MM.1S (cell line): ENCODE results near the gene KRT32.

ENCODE experiments used
- DNase-seq: peaks from one replicate; pipeline ENCODE4 v3.0.0-alpha.2; 2015
- H2AFZ ChIP-seq: fragments of 300-600 bp; sonication (generic); 2 replicates; pipeline ENCODE4 v1.6.0; 2016; ENCODE audit warnings: antibody characterized with exemption, low read length
- H3F3A ChIP-seq: fragments of 300-600 bp; sonication (generic); 2 replicates; pipeline ENCODE4 v1.6.1; 2016; ENCODE audit warnings: mild to moderate bottlenecking, antibody characterized with exemption, low read length, moderate library complexity, mixed read lengths; ENCODE audit not compliant: insufficient read depth
- H3K27ac ChIP-seq: fragments of 300-600 bp; sonication (generic); 2 replicates; pipeline ENCODE4 v1.5.1; 2016; ENCODE audit warnings: mild to moderate bottlenecking, low read length
- H3K27me3 ChIP-seq: fragments of 300-600 bp; sonication (generic); replicated peaks from 2 replicates; pipeline ENCODE4 v1.6.0; 2016; ENCODE audit warnings: low read length; ENCODE audit not compliant: insufficient read depth
- H3K36me3 ChIP-seq: fragments of 300-600 bp; sonication (generic); replicated peaks from 2 replicates; pipeline ENCODE4 v1.6.1; 2016; ENCODE audit warnings: mild to moderate bottlenecking, low read length, mixed read lengths; ENCODE audit not compliant: insufficient read depth
- H3K4me1 ChIP-seq: fragments of 300-600 bp; sonication (generic); 2 replicates; pipeline ENCODE4 v1.6.1; 2016; ENCODE audit warnings: low read length, mixed read lengths
- H3K4me2 ChIP-seq: fragments of 300-600 bp; sonication (generic); 2 replicates; pipeline ENCODE4 v1.6.0; 2016; ENCODE audit warnings: low read depth, low read length
- H3K4me3 ChIP-seq: fragments of 300-600 bp; sonication (generic); 2 replicates; pipeline ENCODE4 v1.5.1; 2016; ENCODE audit warnings: low read length, mixed read lengths
- H3K79me2 ChIP-seq: fragments of 300-600 bp; sonication (generic); 2 replicates; pipeline ENCODE4 v1.6.1; 2016; ENCODE audit warnings: mixed run types, low read length, mixed read lengths
- H3K9ac ChIP-seq: fragments of 300-600 bp; sonication (generic); 2 replicates; pipeline ENCODE4 v1.6.1; 2016; ENCODE audit warnings: low read length, mixed read lengths
- H3K9me2 ChIP-seq: fragments of 300-600 bp; sonication (generic); replicated peaks from 2 replicates; pipeline ENCODE4 v1.6.1; 2016; ENCODE audit warnings: mild to moderate bottlenecking, low read length, mixed read lengths; ENCODE audit not compliant: insufficient read depth
- H3K9me3 ChIP-seq: fragments of 300-600 bp; sonication (generic); replicated peaks from 2 replicates; pipeline ENCODE4 v1.6.1; 2016; ENCODE audit warnings: mild to moderate bottlenecking, low read length, mixed read lengths; ENCODE audit not compliant: insufficient read depth
- H4K20me1 ChIP-seq: fragments of 300-600 bp; sonication (generic); 2 replicates; pipeline ENCODE4 v1.6.1; 2016; ENCODE audit warnings: mild to moderate bottlenecking, low read length, moderate library complexity, mixed read lengths; ENCODE audit not compliant: insufficient read depth
- EZH2 ChIP-seq: fragments of 300-600 bp; sonication (generic); optimal IDR thresholded peaks from 2 replicates; pipeline ENCODE3; 2017; ENCODE audit warnings: low read depth, mild to moderate bottlenecking, antibody characterized with exemption, low read length, mixed read lengths
- EZH2phosphoT487 ChIP-seq: fragments of 300-600 bp; sonication (generic); IDR thresholded peaks from 2 replicates; pipeline ENCODE4 v1.6.1; 2018; ENCODE audit warnings: antibody characterized with exemption, low read length
- TF ChIP-seq, protein P1 (sequence below): fragments of 300-600 bp; sonication (generic); IDR thresholded peaks from 2 replicates; pipeline ENCODE4 v1.5.1; 2016; ENCODE audit warnings: antibody characterized with exemption, low read length, mixed read lengths

Gene KRT32

DNA sequence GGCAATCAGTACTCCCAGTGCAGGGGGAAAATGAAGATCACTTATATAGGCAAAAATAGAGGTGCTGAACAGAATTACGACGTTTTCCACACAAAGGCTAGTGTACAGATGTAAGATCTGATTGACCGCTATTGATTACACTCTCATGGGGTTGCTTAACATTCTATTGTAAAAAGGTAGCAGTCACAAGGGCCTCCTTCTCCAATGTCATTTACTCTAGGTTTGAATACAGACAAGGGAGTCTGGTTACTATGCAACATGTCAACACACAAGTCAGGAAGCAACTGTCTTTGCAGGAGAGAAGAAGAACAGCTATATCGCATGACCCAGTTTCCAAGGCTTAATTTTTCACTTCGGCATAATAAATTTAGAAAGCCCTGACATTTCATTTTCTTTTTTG is 50.7 kb downstream of the KRT32 start:
- no peak for TF ChIP-seq EZH2phosphoT487
- TF ChIP-seq EZH2 = no peak
- TF ChIP-seq, protein P1, sequence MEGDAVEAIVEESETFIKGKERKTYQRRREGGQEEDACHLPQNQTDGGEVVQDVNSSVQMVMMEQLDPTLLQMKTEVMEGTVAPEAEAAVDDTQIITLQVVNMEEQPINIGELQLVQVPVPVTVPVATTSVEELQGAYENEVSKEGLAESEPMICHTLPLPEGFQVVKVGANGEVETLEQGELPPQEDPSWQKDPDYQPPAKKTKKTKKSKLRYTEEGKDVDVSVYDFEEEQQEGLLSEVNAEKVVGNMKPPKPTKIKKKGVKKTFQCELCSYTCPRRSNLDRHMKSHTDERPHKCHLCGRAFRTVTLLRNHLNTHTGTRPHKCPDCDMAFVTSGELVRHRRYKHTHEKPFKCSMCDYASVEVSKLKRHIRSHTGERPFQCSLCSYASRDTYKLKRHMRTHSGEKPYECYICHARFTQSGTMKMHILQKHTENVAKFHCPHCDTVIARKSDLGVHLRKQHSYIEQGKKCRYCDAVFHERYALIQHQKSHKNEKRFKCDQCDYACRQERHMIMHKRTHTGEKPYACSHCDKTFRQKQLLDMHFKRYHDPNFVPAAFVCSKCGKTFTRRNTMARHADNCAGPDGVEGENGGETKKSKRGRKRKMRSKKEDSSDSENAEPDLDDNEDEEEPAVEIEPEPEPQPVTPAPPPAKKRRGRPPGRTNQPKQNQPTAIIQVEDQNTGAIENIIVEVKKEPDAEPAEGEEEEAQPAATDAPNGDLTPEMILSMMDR = no peak
- Histone ChIP-seq H3K9me3 (no peaks in the 10 kb centered on the region), H3K36me3 (no peaks in the 10 kb centered on the region), H3K9ac (no peak overlapping the region), H3K27me3 (no peaks in the 10 kb centered on the region), H3K4me2 (no peak overlapping the region), H3F3A (no peaks in the 10 kb centered on the region), H3K9me2 (no peaks in the 10 kb centered on the region), H3K4me3 (no peak overlapping the region), H2AFZ (no peak overlapping the region), H3K79me2 (no peaks in the 10 kb centered on the region), H4K20me1 (no peaks in the 10 kb centered on the region), H3K27ac (no peak overlapping the region), H3K4me1 (no peaks in the 10 kb centered on the region)
- no peak for DNase-seq

DNA sequence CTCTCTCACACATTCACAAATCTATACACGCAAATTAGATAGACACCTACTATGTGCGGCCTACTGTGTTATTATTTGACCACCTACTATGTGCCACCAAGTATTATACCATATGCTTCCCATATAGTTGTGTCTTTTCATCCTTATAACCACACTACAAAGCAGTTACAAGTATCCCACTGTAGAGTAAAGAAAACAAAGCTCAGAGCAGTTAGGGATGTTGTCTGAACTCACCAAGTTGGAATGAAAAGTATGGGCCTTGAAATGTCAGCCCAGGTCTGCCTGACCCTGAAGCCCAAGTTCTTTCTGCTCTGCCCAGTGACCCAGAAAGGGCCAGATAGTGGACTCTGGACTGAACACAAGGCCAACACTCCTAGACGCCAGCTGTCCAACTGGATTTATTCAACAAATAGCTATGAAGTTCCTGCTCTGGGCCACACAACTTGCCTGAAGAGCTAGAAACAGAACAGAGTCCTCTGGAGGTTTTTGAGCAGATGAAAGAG is 51.3 kb downstream of the KRT32 start:
- H3K4me2 ChIP-seq = no peak overlapping the region
- no peaks in the 10 kb centered on the region for H3K36me3 ChIP-seq

DNA sequence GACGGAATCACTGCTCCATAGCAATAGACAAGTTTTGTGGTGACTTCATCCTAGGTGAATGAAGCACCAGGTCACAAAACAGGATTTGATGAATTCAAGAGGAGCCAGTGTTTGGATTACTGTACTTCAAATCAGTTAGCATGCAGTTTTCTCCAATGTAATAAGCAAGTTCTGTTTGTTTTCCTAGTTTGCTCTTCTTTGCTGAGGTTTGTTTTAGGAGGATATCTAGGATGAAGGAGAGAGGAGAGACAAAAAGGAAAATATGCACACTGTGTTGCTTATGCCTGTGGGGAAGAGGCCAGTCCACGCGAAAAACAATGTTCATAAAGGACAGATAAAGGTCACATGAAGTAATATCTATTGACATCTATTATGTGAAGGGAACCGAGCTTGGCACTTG is 51.8 kb downstream of the KRT32 start:
- no peak for TF ChIP-seq EZH2phosphoT487
- no peak for TF ChIP-seq EZH2
- TF ChIP-seq, protein P1 = no peak
- no peak for DNase-seq

More for the DNA sequence above, 51.3 kb downstream of the KRT32 start:
- Histone ChIP-seq H3K9me3 (no peaks in the 10 kb centered on the region), H3K4me3 (no peak overlapping the region), H4K20me1 (no peaks in the 10 kb centered on the region), H3K27me3 (no peaks in the 10 kb centered on the region), H3K79me2 (no peaks in the 10 kb centered on the region), H3F3A (no peaks in the 10 kb centered on the region), H3K27ac (no peak overlapping the region), H3K9ac (no peak overlapping the region), H3K4me1 (no peaks in the 10 kb centered on the region), H3K9me2 (no peaks in the 10 kb centered on the region), H2AFZ (no peak overlapping the region)
- no peak for TF ChIP-seq EZH2
- TF ChIP-seq, protein P1 = no peak
- TF ChIP-seq EZH2phosphoT487 = no peak
- DNase-seq = no peak

More for the DNA sequence above, 51.8 kb downstream of the KRT32 start:
- Histone ChIP-seq H3K4me1 (no peaks in the 10 kb centered on the region), H3K4me3 (no peak overlapping the region), H3K4me2 (no peak overlapping the region), H3K9me2 (no peaks in the 10 kb centered on the region), H3K27me3 (no peaks in the 10 kb centered on the region), H3K9me3 (no peaks in the 10 kb centered on the region), H3K9ac (no peak overlapping the region), H3K27ac (no peak overlapping the region), H3K79me2 (no peaks in the 10 kb centered on the region), H3K36me3 (no peaks in the 10 kb centered on the region), H3F3A (no peaks in the 10 kb centered on the region), H2AFZ (no peak overlapping the region), H4K20me1 (no peaks in the 10 kb centered on the region)
